GM18498 (cell line): ENCODE data around the gene FAM193B.
"Not testable (repeated sequence)": the region's sequence is repeated elsewhere in the genome, so short reads cannot be mapped to it uniquely, and the experiment has no call there.

Experiments used
- ATAC-seq: cut with Tn5 transposase; IDR thresholded peaks from one replicate; pipeline ENCODE4 v1.9.1; 2021; ENCODE audit warnings: mild to moderate bottlenecking, moderate library complexity; ENCODE audit not compliant: unreplicated experiment

FAM193B gene

GRCh38 chr5:177538876-177539275 lies 15.5 kb downstream of the FAM193B start:
- no peak for ATAC-seq

- ATAC-seq = no peak
Measured at GRCh38 chr5:177537389-177538361, 16.7 kb downstream of the FAM193B start.

DNA sequence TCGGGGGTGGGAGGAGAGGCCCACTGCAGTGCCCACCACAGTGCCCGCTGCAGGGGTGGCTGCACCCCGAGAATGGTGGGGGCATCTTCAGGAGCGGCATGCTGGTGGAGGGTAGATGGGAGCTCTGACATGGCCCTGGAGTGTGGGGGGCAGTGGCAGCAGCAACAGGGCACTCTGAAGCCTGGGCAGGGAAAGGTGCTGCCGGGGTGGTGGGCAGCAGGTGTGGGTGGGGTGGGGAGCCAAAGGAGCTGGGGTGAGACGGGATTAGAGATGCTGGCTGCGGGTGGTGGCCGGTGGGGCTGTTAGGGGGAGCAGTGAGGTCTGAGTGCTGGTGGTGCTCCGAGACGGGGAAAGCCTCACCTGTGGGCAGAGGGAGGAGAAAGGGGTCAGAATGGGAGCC lies 18.0 kb downstream of the FAM193B start:
- ATAC-seq = no peak

- no peak for ATAC-seq
Measured at GRCh38 chr5:177535125-177535524, 19.2 kb downstream of the FAM193B start.

DNA sequence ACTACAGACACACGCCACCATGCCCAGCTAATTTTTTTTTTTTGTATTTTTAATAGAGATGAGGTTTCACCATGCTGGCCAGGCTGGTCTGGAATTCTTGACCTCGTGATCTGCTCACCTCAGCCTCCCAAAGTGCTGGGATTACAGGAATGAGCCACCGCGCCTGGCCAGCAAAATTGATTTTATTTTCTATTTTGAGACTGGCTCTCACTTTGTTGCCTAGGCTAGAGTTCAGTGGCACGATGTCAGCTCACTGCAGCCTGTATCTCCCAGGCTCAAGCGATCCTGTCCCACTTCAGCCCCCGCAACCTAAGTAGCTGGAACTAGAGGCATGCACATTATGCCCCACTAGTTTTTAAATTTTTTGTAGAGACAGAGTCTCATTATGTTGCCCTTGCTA lies 19.9 kb downstream of the FAM193B start:
- ATAC-seq = not testable (repeated sequence)

- ATAC-seq = no peak
Measured at GRCh38 chr5:177531209-177531940, 23.0 kb downstream of the FAM193B start.

- ATAC-seq = no peak
Measured at GRCh38 chr5:177530638-177531037, 23.7 kb downstream of the FAM193B start.

- ATAC-seq = no peak
Measured at GRCh38 chr5:177529247-177530203, 24.8 kb downstream of the FAM193B start.

DNA sequence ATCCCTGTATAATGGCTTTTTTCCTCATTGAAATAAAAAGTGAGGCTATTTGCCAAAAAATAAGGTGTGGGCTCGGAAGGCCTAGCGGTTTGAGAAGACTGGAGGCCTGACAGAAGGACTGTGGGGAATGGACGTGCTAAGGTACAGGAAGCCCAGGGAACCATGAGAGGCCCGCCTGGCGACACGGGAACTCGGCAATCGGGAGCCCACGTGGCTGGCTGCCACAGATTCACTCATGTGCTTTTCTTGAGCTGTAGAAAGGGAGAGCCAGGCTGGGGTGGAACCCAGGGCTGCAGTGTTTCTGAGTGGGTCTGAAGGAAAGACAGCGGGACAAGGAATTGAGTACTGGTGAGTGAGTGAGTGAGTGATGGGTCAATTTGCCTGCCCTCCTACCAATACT lies 25.7 kb downstream of the FAM193B start:
- no peak for ATAC-seq

- ATAC-seq = no peak
Measured at GRCh38 chr5:177527595-177527994, 26.8 kb downstream of the FAM193B start.

GRCh38 chr5:177526791-177527190 lies 27.6 kb downstream of the FAM193B start:
- ATAC-seq = no peak

DNA sequence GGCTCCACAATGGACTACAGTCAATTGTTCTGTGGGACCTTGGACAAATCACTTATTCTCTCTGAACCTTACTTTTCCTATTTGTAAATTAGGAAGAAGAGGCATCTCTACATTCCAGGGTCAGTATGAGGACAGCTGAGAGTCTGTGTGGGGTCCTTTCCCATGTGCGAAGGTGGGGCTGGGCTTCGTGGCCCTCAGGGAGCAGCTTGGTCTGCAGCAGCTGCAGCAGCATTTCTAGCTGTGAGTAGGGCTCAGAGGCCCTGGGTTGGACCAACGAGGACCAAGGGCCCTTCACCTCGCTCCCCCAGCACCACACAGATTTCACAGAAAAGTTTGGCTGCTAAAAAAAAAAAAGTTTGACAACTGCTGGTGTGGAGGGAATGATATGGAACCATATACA lies 28.2 kb downstream of the FAM193B start:
- ATAC-seq = no peak

- no peak for ATAC-seq
Measured at GRCh38 chr5:177524941-177525655, 29.3 kb downstream of the FAM193B start.

DNA sequence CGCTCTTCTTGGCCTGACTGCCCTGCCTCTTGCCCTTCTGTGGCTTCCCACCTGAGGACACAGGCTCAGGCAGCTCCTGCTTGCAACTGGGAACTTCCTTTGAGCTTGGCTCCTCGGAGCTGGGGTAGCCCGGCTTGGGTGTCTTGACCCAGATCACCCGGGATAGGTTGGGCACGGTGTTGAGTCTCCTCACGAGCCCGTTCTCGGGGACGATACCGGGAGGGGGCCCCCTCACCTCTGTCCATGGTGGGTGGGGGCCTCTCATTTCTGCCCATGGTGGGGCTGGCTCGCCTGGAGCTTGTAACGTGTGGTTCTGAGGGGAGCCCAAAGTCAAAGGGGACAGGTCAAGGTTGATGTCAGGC lies 29.8 kb downstream of the FAM193B start:
- ATAC-seq = no peak

DNA sequence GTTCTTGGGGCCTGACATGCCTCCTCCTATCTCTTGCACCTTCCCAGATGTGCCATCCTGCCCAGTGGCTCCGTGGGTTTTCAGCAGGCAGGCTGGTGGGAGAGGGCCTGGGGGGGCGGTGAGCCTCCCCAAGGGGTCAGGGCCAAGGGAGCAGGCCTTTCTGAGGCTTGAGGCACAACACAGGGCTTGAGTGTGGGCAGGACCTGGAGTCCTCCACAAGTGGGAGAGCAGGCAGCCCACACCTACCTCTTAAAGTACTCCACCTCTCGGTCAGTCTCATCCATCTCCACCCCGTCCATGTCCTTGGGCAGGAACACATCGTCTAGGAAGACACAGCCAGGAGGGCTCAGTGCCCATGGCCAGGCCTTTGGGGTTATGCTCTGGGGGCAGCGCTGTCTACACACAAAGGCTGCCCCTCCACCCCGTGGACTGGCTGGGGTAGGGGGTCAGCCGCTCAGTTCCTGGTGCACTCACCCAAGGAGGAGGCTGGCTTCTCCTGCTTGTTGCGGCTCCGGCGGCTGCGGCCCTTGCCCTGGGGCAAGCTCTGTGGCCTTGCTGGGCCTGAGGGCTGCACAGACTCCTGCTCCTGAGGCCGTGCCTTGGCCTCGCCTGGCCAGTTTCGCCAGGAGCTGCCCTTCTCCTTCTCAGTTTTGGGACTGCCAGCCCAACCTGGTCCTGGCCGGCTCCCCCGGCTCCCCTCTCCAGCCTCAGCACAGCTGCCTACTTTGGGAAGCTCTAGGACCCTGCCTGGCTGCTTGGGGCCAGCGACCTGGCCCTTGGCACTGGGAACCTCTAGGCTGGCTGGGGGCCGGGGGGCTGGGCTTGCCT lies 30.4 kb downstream of the FAM193B start:
- ATAC-seq = no peak

- no peak for ATAC-seq
Measured at GRCh38 chr5:177520916-177521513, 33.3 kb downstream of the FAM193B start.

DNA sequence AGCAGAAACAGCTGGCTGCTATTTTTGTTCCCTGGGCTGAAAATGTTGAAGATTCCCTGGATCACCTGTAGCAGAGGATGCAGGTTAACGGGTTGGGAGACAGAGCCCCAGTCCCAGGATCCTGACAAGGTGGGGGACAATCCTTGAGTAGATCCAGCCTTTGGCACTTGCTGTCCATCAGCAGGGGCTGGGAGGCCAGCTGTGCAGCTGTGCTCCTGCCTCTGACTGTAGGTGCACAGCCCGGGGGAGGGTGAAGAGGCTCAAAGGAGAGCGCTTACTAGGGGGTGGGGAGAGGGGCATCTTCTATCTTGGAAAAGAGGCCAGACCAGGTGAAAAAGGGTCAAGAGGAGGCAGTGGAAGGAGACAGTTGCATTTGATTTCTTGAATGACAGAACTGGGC lies 34.1 kb downstream of the FAM193B start:
- ATAC-seq = no peak

DNA sequence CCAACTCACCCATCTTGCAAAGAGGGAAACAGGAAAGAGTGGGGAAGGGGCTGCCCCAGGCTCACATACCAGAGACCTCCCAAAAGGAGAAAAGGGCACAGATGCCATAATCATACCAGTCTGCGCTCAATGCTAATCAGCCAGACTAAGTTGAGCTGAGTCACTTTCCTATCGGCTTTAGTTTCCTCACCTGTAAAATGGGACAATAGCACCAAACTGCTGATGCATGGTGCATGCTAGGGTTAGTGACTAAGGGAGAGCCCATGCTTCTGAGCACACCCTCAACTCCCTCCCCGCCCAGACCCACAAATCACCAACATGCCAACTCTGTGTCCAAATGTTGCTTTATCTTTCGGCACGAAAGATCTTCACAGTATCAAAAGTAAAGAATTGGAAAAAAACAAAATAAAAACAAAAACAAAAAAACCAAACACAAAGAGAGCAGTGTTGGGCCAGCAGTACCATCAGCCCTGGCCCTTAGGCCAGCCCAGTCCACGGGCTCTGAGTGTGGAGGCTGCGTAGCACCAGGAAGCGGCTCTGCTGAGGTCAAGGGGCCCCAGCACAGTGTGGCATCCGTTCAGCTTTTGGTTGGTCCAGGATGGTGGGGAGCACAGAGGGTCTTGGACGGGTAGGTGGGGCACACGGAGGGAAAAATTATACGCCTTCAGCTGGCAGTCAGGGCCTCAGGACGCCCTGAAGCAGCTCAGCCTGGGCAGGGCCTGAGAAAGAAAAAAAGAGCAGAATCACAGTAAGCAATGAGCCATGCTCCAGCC lies 34.7 kb downstream of the FAM193B start:
- no peak for ATAC-seq
